ENCODE data around the gene CHD5. TPM values are rescaled to one million over a fixed set of nuclear protein-coding genes. Genes with fewer than 3 reads are reported as not detected.

The CHD5 gene
- total RNA-seq, 1 experiment from 2014 or later = 6.1 TPM

- no peak overlapping the region for H2AFZ ChIP-seq (ENCODE audit: low read depth, low read length, poor library complexity, severe bottlenecking)
- H3K79me2 ChIP-seq (ENCODE audit: insufficient read depth, low read length) = no peaks in the 10 kb centered on the region
- POLR2A ChIA-PET = no interaction called here
- no peak overlapping the region for H3K4me3 ChIP-seq (replicated peaks in 1 of 2; ENCODE audit: low read depth in 1 of 2, low read length in 2 of 2)
- TF ChIP-seq REST (IDR thresholded peaks at IDR 0.05; ENCODE audit: low read depth) (no peak), EZH2 (IDR thresholded peaks at IDR 0.05) (no peak), ZBTB33 (IDR thresholded peaks at IDR 0.05; ENCODE audit: extremely low read depth, insufficient replicate concordance, low read length) (no peak), CEBPB (IDR thresholded peaks at IDR 0.05; ENCODE audit: low read depth) (no peak)
- RAD21 ChIA-PET (ENCODE audit: low non-redundant PET in 1 of 2, low total read pairs in 2 of 2, uncharacterized antibody in 2 of 2, unreplicated experiment in 2 of 2) = no interaction called here
- CTCF ChIA-PET = no interaction called here
- no peaks in the 10 kb centered on the region for H4K20me1 ChIP-seq (ENCODE audit: insufficient read depth)
- intact Hi-C loops (cut with micrococcal nuclease) = loop anchor here (2.0 kb wide), 4 partner anchors 17 to 233 kb away; partner anchors contain the start of gene HES3
- H3K4me2 ChIP-seq (ENCODE audit: low read length) = no peak overlapping the region
- no peaks in the 10 kb centered on the region for H3K36me3 ChIP-seq (ENCODE audit: control insufficient read depth in 1 of 2, insufficient read depth in 2 of 2, low read length in 2 of 2)
- H3K4me1 ChIP-seq (ENCODE audit: control insufficient read depth in 1 of 2, insufficient read depth in 2 of 2, low read length in 2 of 2) = peaks cover 0 to 4% of the 10 kb centered on the region in 2 experiments; a peak in 1 of 4 replicates
- no peak for ATAC-seq
- no peak overlapping the region for H3K27ac ChIP-seq (ENCODE audit: low read depth, low read length)
- no TSS peak for BruUV-seq (replicated peaks)
- H3K9me2 ChIP-seq (ENCODE audit: insufficient read depth) = no peaks in the 10 kb centered on the region
- no peaks in the 10 kb centered on the region for H3K27me3 ChIP-seq (ENCODE audit: insufficient read depth, low read length)
- no peak overlapping the region for H3K9ac ChIP-seq (ENCODE audit: low read length)
- DNase-seq (ENCODE audit: low read depth, low spot score) = no peak
- H3K9me3 ChIP-seq (ENCODE audit: control insufficient read depth in 1 of 2, insufficient read depth in 1 of 2, low read depth in 1 of 2, low read length in 2 of 2) = no peaks in the 10 kb centered on the region
Measured at GRCh38 chr1:6109688-6110087, 70.4 kb downstream of the CHD5 start.
